Neural progenitor cell (in vitro differentiated cells): Measurements from ENCODE around the gene TUBB4B. TPM values are rescaled to one million over a fixed set of nuclear protein-coding genes. Genes with fewer than 3 reads are reported as not detected.

ENCODE experiments used
- DNase-seq: peaks from one replicate; pipeline ENCODE4 v3.0.0-alpha.2; 2016; ENCODE audit warnings: low spot score
- H2AFZ ChIP-seq: fragments of 200-600 bp; sonication (generic); replicated peaks from 2 replicates; pipeline ENCODE4 v1.6.1; 2016; ENCODE audit warnings: antibody characterized with exemption
- H3F3A ChIP-seq: fragments of 200-600 bp; sonication (generic); 2 replicates; pipeline ENCODE4 v1.6.1; 2016; ENCODE audit warnings: antibody characterized with exemption, low read depth
- H3K27ac ChIP-seq: fragments of 200-600 bp; sonication (generic); 2 replicates; pipeline ENCODE4 v1.5.1; 2016; ENCODE audit warnings: mild to moderate bottlenecking
- H3K27me3 ChIP-seq: fragments of 200-600 bp; sonication (generic); 2 replicates; pipeline ENCODE4 v1.6.1; 2016; ENCODE audit warnings: mild to moderate bottlenecking, moderate library complexity
- H3K36me3 ChIP-seq: fragments of 200-600 bp; sonication (generic); 2 replicates; pipeline ENCODE4 v1.5.1; 2016
- H3K4me1 ChIP-seq: fragments of 200-600 bp; sonication (generic); 2 replicates; pipeline ENCODE4 v1.6.1; 2016; ENCODE audit warnings: mixed run types
- H3K4me2 ChIP-seq: fragments of 200-600 bp; sonication (generic); 2 replicates; pipeline ENCODE4 v1.6.1; 2016
- H3K4me3 ChIP-seq: fragments of 200-600 bp; sonication (generic); 2 replicates; pipeline ENCODE4 v1.5.1; 2016
- H3K79me2 ChIP-seq: fragments of 200-600 bp; sonication (generic); 2 replicates; pipeline ENCODE4 v1.6.1; 2016; ENCODE audit warnings: low read depth
- H3K9ac ChIP-seq: fragments of 200-600 bp; sonication (generic); 2 replicates; pipeline ENCODE4 v1.6.1; 2016
- H3K9me3 ChIP-seq: fragments of 200-600 bp; sonication (generic); 2 replicates; pipeline ENCODE4 v1.5.1; 2016; ENCODE audit warnings: low read depth
- H4K20me1 ChIP-seq: fragments of 200-600 bp; sonication (generic); 2 replicates; pipeline ENCODE4 v1.6.1; 2016; ENCODE audit warnings: low read depth
- H3K27ac Mint-ChIP-seq: 3 replicates; pipeline ENCODE4 v1.8.0; 2021; ENCODE audit warnings: mixed read lengths
- H3K27me3 Mint-ChIP-seq: 2 replicates; pipeline ENCODE4 v1.8.0; 2022; ENCODE audit warnings: low read depth, mild to moderate bottlenecking, inconsistent platforms, moderate library complexity, mixed read lengths; ENCODE audit not compliant: insufficient read depth
- H3K36me3 Mint-ChIP-seq: 3 replicates; pipeline ENCODE4 v1.8.0; 2021; ENCODE audit warnings: mixed read lengths
- H3K4me1 Mint-ChIP-seq: 3 replicates; pipeline ENCODE4 v1.8.0; 2021; ENCODE audit warnings: mixed read lengths
- H3K4me3 Mint-ChIP-seq: 3 replicates; pipeline ENCODE4 v1.8.0; 2021; ENCODE audit warnings: mild to moderate bottlenecking, moderate library complexity, mixed read lengths
- H3K9me3 Mint-ChIP-seq: 3 replicates; pipeline ENCODE4 v1.8.0; 2020; ENCODE audit warnings: mixed read lengths
- CTCF ChIP-seq: fragments of 200-600 bp; sonication (generic); IDR thresholded peaks from 2 replicates; pipeline ENCODE4 v1.5.1; 2017; ENCODE audit warnings: antibody characterized with exemption, mild to moderate bottlenecking
- EZH2 ChIP-seq: fragments of 200-600 bp; sonication (generic); IDR thresholded peaks from 2 replicates; pipeline ENCODE4 v1.6.1; 2017; ENCODE audit warnings: antibody characterized with exemption, mild to moderate bottlenecking, moderate library complexity
- EZH2phosphoT487 ChIP-seq: fragments of 200-600 bp; sonication (generic); IDR thresholded peaks from 2 replicates; pipeline ENCODE4 v1.6.1; 2017; ENCODE audit warnings: antibody characterized with exemption
- total RNA-seq: library from RNA; depleted of rRNA; stranded (reverse); fragments of >200 nt; gene quantifications from 2 replicates; pipeline ENCODE4 v1.2.3, GENCODE V29; 2015; ENCODE audit warnings: low replicate concordance

TUBB4B gene
- total RNA-seq, 1 donor from 2014 or later, result 183 TPM

- Histone ChIP-seq H3K4me3 (no peak overlapping the region), H3K9ac (no peak overlapping the region), H3K4me2 (no peak overlapping the region), H3K4me1 (no peaks in the 10 kb centered on the region), H3K27ac (no peak overlapping the region), H3K36me3 (no peaks in the 10 kb centered on the region), H3K9me3 (no peaks in the 10 kb centered on the region), H4K20me1 (peaks cover 2% of the 10 kb centered on the region), H3K79me2 (no peaks in the 10 kb centered on the region), H2AFZ (no peak overlapping the region), H3K27me3 (no peaks in the 10 kb centered on the region), H3F3A (no peaks in the 10 kb centered on the region)
- TF ChIP-seq EZH2, result no peak
- TF ChIP-seq EZH2phosphoT487, result no peak
- no peak for TF ChIP-seq CTCF
- no peaks in the 10 kb centered on the region for H3K4me1 Mint-ChIP-seq
- H3K27me3 Mint-ChIP-seq, result peaks cover 4% of the 10 kb centered on the region
- H3K4me3 Mint-ChIP-seq, result no peak overlapping the region
- H3K9me3 Mint-ChIP-seq, result no peaks in the 10 kb centered on the region
- DNase-seq, result no peak
- no peak overlapping the region for H3K27ac Mint-ChIP-seq
- peaks cover 9% of the 10 kb centered on the region for H3K36me3 Mint-ChIP-seq
These were observed 28.6 kb upstream of the TUBB4B start for GRCh38 chr9:137212520-137212919.

GRCh38 chr9:137213160-137214060 lies 27.7 kb upstream of the TUBB4B start:
- no peak overlapping the region for H3K4me3 Mint-ChIP-seq
- no peak overlapping the region for H2AFZ ChIP-seq

GRCh38 chr9:137214620-137215019 lies 26.5 kb upstream of the TUBB4B start:
- Histone ChIP-seq H3K4me2 (no peak overlapping the region), H3K79me2 (no peaks in the 10 kb centered on the region), H3K9ac (no peak overlapping the region), H3K4me3 (no peak overlapping the region), H3K36me3 (no peaks in the 10 kb centered on the region), H3F3A (no peaks in the 10 kb centered on the region), H3K27ac (no peak overlapping the region), H4K20me1 (peaks cover 7% of the 10 kb centered on the region), H3K27me3 (no peaks in the 10 kb centered on the region), H3K9me3 (no peaks in the 10 kb centered on the region), H3K4me1 (no peaks in the 10 kb centered on the region), H2AFZ (no peak overlapping the region)
- no peak for DNase-seq
- H3K4me3 Mint-ChIP-seq, result peak overlapping the region; percentile 67
- no peak for TF ChIP-seq CTCF
- TF ChIP-seq EZH2, result no peak
- TF ChIP-seq EZH2phosphoT487, result no peak
- peaks cover 2% of the 10 kb centered on the region for H3K27me3 Mint-ChIP-seq
- no peaks in the 10 kb centered on the region for H3K9me3 Mint-ChIP-seq
- H3K4me1 Mint-ChIP-seq, result no peaks in the 10 kb centered on the region
- H3K27ac Mint-ChIP-seq, result no peak overlapping the region
- peaks cover 5% of the 10 kb centered on the region for H3K36me3 Mint-ChIP-seq

More at GRCh38 chr9:137213160-137214060, 27.7 kb upstream of the TUBB4B start:
- no peak for DNase-seq
- no peaks in the 10 kb centered on the region for H3F3A ChIP-seq
- TF ChIP-seq EZH2phosphoT487, result no peak
- TF ChIP-seq CTCF, result no peak
- no peak for TF ChIP-seq EZH2
- H3K9me3 ChIP-seq, result no peaks in the 10 kb centered on the region
- H3K27ac ChIP-seq, result no peak overlapping the region
- no peaks in the 10 kb centered on the region for H3K36me3 ChIP-seq
- H3K4me3 ChIP-seq, result no peak overlapping the region
- Mint-ChIP-seq H3K9me3 (no peaks in the 10 kb centered on the region), H3K27ac (peak overlapping the region; percentile 65), H3K36me3 (peaks cover 8% of the 10 kb centered on the region), H3K4me1 (no peaks in the 10 kb centered on the region), H3K27me3 (peaks cover 3% of the 10 kb centered on the region)
- no peak overlapping the region for H3K9ac ChIP-seq
- H3K4me2 ChIP-seq, result no peak overlapping the region
- H3K79me2 ChIP-seq, result no peaks in the 10 kb centered on the region
- H4K20me1 ChIP-seq, result peaks cover 7% of the 10 kb centered on the region
- H3K4me1 ChIP-seq, result no peaks in the 10 kb centered on the region
- no peaks in the 10 kb centered on the region for H3K27me3 ChIP-seq
